MM.1S (cell line): ENCODE measurements around the gene PPP2R2D.

Source experiments
- DNase-seq: peaks from one replicate; pipeline ENCODE4 v3.0.0-alpha.2; 2015
- H2AFZ ChIP-seq: fragments of 300-600 bp; sonication (generic); 2 replicates; pipeline ENCODE4 v1.6.0; 2016; ENCODE audit warnings: antibody characterized with exemption, low read length
- H3F3A ChIP-seq: fragments of 300-600 bp; sonication (generic); 2 replicates; pipeline ENCODE4 v1.6.1; 2016; ENCODE audit warnings: mild to moderate bottlenecking, antibody characterized with exemption, low read length, moderate library complexity, mixed read lengths; ENCODE audit not compliant: insufficient read depth
- H3K27ac ChIP-seq: fragments of 300-600 bp; sonication (generic); 2 replicates; pipeline ENCODE4 v1.5.1; 2016; ENCODE audit warnings: mild to moderate bottlenecking, low read length
- H3K27me3 ChIP-seq: fragments of 300-600 bp; sonication (generic); replicated peaks from 2 replicates; pipeline ENCODE4 v1.6.0; 2016; ENCODE audit warnings: low read length; ENCODE audit not compliant: insufficient read depth
- H3K36me3 ChIP-seq: fragments of 300-600 bp; sonication (generic); replicated peaks from 2 replicates; pipeline ENCODE4 v1.6.1; 2016; ENCODE audit warnings: mild to moderate bottlenecking, low read length, mixed read lengths; ENCODE audit not compliant: insufficient read depth
- H3K4me1 ChIP-seq: fragments of 300-600 bp; sonication (generic); 2 replicates; pipeline ENCODE4 v1.6.1; 2016; ENCODE audit warnings: low read length, mixed read lengths
- H3K4me2 ChIP-seq: fragments of 300-600 bp; sonication (generic); 2 replicates; pipeline ENCODE4 v1.6.0; 2016; ENCODE audit warnings: low read depth, low read length
- H3K4me3 ChIP-seq: fragments of 300-600 bp; sonication (generic); 2 replicates; pipeline ENCODE4 v1.5.1; 2016; ENCODE audit warnings: low read length, mixed read lengths
- H3K79me2 ChIP-seq: fragments of 300-600 bp; sonication (generic); 2 replicates; pipeline ENCODE4 v1.6.1; 2016; ENCODE audit warnings: mixed run types, low read length, mixed read lengths
- H3K9ac ChIP-seq: fragments of 300-600 bp; sonication (generic); 2 replicates; pipeline ENCODE4 v1.6.1; 2016; ENCODE audit warnings: low read length, mixed read lengths
- H3K9me2 ChIP-seq: fragments of 300-600 bp; sonication (generic); replicated peaks from 2 replicates; pipeline ENCODE4 v1.6.1; 2016; ENCODE audit warnings: mild to moderate bottlenecking, low read length, mixed read lengths; ENCODE audit not compliant: insufficient read depth
- H3K9me3 ChIP-seq: fragments of 300-600 bp; sonication (generic); replicated peaks from 2 replicates; pipeline ENCODE4 v1.6.1; 2016; ENCODE audit warnings: mild to moderate bottlenecking, low read length, mixed read lengths; ENCODE audit not compliant: insufficient read depth
- H4K20me1 ChIP-seq: fragments of 300-600 bp; sonication (generic); 2 replicates; pipeline ENCODE4 v1.6.1; 2016; ENCODE audit warnings: mild to moderate bottlenecking, low read length, moderate library complexity, mixed read lengths; ENCODE audit not compliant: insufficient read depth
- CTCF ChIP-seq: fragments of 300-600 bp; sonication (generic); IDR thresholded peaks from 2 replicates; pipeline ENCODE4 v1.5.1; 2016; ENCODE audit warnings: antibody characterized with exemption, low read length, mixed read lengths
- EZH2 ChIP-seq: fragments of 300-600 bp; sonication (generic); optimal IDR thresholded peaks from 2 replicates; pipeline ENCODE3; 2017; ENCODE audit warnings: low read depth, mild to moderate bottlenecking, antibody characterized with exemption, low read length, mixed read lengths
- EZH2phosphoT487 ChIP-seq: fragments of 300-600 bp; sonication (generic); IDR thresholded peaks from 2 replicates; pipeline ENCODE4 v1.6.1; 2018; ENCODE audit warnings: antibody characterized with exemption, low read length

PPP2R2D gene

GRCh38 chr10:131980761-131981428, 80.1 kb downstream of the PPP2R2D start:
- Histone ChIP-seq H3K4me1 (no peaks in the 10 kb centered on the region), H3K9me3 (no peaks in the 10 kb centered on the region), H3K27ac (no peak overlapping the region), H3K27me3 (peaks cover 4% of the 10 kb centered on the region; the same call in 1 of the 2 replicates), H3F3A (no peaks in the 10 kb centered on the region), H4K20me1 (no peaks in the 10 kb centered on the region), H3K9ac (no peak overlapping the region), H3K36me3 (no peaks in the 10 kb centered on the region), H3K9me2 (no peaks in the 10 kb centered on the region), H3K4me3 (no peak overlapping the region), H3K79me2 (no peaks in the 10 kb centered on the region), H2AFZ (no peak overlapping the region), H3K4me2 (no peak overlapping the region)
- TF ChIP-seq EZH2phosphoT487 = no peak
- TF ChIP-seq CTCF = no peak
- TF ChIP-seq EZH2 = no peak
- DNase-seq = no peak

- TF ChIP-seq EZH2phosphoT487 = no peak
- no peak for TF ChIP-seq CTCF
- TF ChIP-seq EZH2 = no peak
- no peak within 1 kb of the TSS for H3K4me2 ChIP-seq
- H3K4me1 ChIP-seq = no peaks in the 10 kb centered on the region
- H3K27me3 ChIP-seq = peaks cover 4% of the 10 kb centered on the region; the same call in 1 of the 2 replicates
- H3K9me3 ChIP-seq = no peaks in the 10 kb centered on the region
- H3F3A ChIP-seq = no peaks in the 10 kb centered on the region
- no peaks in the 10 kb centered on the region for H3K79me2 ChIP-seq
- H2AFZ ChIP-seq = no peak within 1 kb of the TSS
- H3K9me2 ChIP-seq = no peaks in the 10 kb centered on the region
- no peak for DNase-seq
- no peaks in the 10 kb centered on the region for H4K20me1 ChIP-seq
- no peak within 1 kb of the TSS for H3K27ac ChIP-seq
- no peak within 1 kb of the TSS for H3K9ac ChIP-seq
- H3K36me3 ChIP-seq = no peaks in the 10 kb centered on the region
- H3K4me3 ChIP-seq = no peak within 1 kb of the TSS
Observed at GRCh38 chr10:131981429-131982184, 80.8 kb downstream of the PPP2R2D start, which contains the start of gene BNIP3. Gene BNIP3 (minus strand): TSS chr10:131981923. CDS start chr10:131981806, 117 bp downstream.

GRCh38 chr10:131982185-131982756, 81.5 kb downstream of the PPP2R2D start:
- H3K36me3 ChIP-seq = no peaks in the 10 kb centered on the region
- H3K79me2 ChIP-seq = no peaks in the 10 kb centered on the region
- H3K4me3 ChIP-seq = no peak overlapping the region
- H3K27me3 ChIP-seq = peaks cover 4% of the 10 kb centered on the region; the same call in 1 of the 2 replicates
- DNase-seq = no peak
- H3K9ac ChIP-seq = no peak overlapping the region
- H2AFZ ChIP-seq = no peak overlapping the region
- TF ChIP-seq CTCF = no peak
- no peak for TF ChIP-seq EZH2phosphoT487
- TF ChIP-seq EZH2 = no peak
- H3K27ac ChIP-seq = no peak overlapping the region
- no peaks in the 10 kb centered on the region for H4K20me1 ChIP-seq
- no peaks in the 10 kb centered on the region for H3K9me2 ChIP-seq
- H3K9me3 ChIP-seq = no peaks in the 10 kb centered on the region
- H3F3A ChIP-seq = no peaks in the 10 kb centered on the region
- no peaks in the 10 kb centered on the region for H3K4me1 ChIP-seq
- H3K4me2 ChIP-seq = no peak overlapping the region
